Breast epithelium (tissue), 3 donors: ENCODE data around the gene TBRG4.

Source experiments
- CTCF ChIP-seq, 3 donors: fragments of 450-650 bp; IDR thresholded peaks; one replicate each; pipeline ENCODE4 v1.5.1; 2016 to 2017; ENCODE audit warnings: antibody characterized with exemption in 3 of 3, mild to moderate bottlenecking in 3 of 3, moderate library complexity in 3 of 3
- POLR2A ChIP-seq: fragments of 450-650 bp; IDR thresholded peaks from one replicate; pipeline ENCODE4 v1.6.1; 2016; ENCODE audit warnings: antibody characterized with exemption, mild to moderate bottlenecking, moderate library complexity

GRCh38 chr7:45099891-45100760, 11.4 kb downstream of the TBRG4 start:
- TF ChIP-seq CTCF (IDR thresholded peaks at IDR 0.05) (no peak), POLR2A (no peak)
